MM.1S (cell line): ENCODE results near the gene GALNT12.

ENCODE experiments used
- CTCF ChIP-seq: fragments of 300-600 bp; sonication (generic); IDR thresholded peaks from 2 replicates; pipeline ENCODE4 v1.5.1; 2016; ENCODE audit warnings: antibody characterized with exemption, low read length, mixed read lengths
- EZH2phosphoT487 ChIP-seq: fragments of 300-600 bp; sonication (generic); IDR thresholded peaks from 2 replicates; pipeline ENCODE4 v1.6.1; 2018; ENCODE audit warnings: antibody characterized with exemption, low read length

- TF ChIP-seq CTCF, result no peak
- no peak for TF ChIP-seq EZH2phosphoT487
Measured at GRCh38 chr9:98815391-98815951, 8.0 kb downstream of the GALNT12 start.
